Smooth muscle cell (in vitro differentiated cells): Measurements from ENCODE around the gene LAMA3. TPM values are rescaled to one million over a fixed set of nuclear protein-coding genes. Genes with fewer than 3 reads are reported as not detected.

Source experiments
- DNase-seq: peaks from one replicate; lab custom pipeline; 2025; ENCODE audit not compliant: unreplicated experiment; lab: John Stamatoyannopoulos, UW
- H2AFZ ChIP-seq: fragments of 200-600 bp; sonication (generic); 2 replicates; pipeline ENCODE4 v1.6.0; 2016; ENCODE audit warnings: antibody characterized with exemption, low read depth, mild to moderate bottlenecking
- H3F3A ChIP-seq: fragments of 200-600 bp; sonication (generic); 2 replicates; pipeline ENCODE4 v1.6.0; 2017; ENCODE audit warnings: antibody characterized with exemption, low read depth
- H3K27ac ChIP-seq: fragments of 200-600 bp; sonication (generic); 2 replicates; pipeline ENCODE4 v1.5.1; 2016; ENCODE audit warnings: low read depth, mild to moderate bottlenecking
- H3K27me3 ChIP-seq: fragments of 200-600 bp; sonication (generic); 2 replicates; pipeline ENCODE4 v1.6.1; 2016; ENCODE audit warnings: low read depth, mild to moderate bottlenecking
- H3K36me3 ChIP-seq: fragments of 200-600 bp; sonication (generic); 2 replicates; pipeline ENCODE4 v1.5.1; 2016; ENCODE audit warnings: low read depth
- H3K4me1 ChIP-seq: fragments of 200-600 bp; sonication (generic); 2 replicates; pipeline ENCODE4 v1.5.1; 2016; ENCODE audit warnings: low read depth
- H3K4me2 ChIP-seq: fragments of 200-600 bp; sonication (generic); 2 replicates; pipeline ENCODE4 v1.6.0; 2016; ENCODE audit warnings: mild to moderate bottlenecking
- H3K4me3 ChIP-seq: fragments of 200-600 bp; sonication (generic); 2 replicates; pipeline ENCODE4 v1.5.1; 2016; ENCODE audit warnings: mild to moderate bottlenecking
- H3K79me2 ChIP-seq: fragments of 200-600 bp; sonication (generic); 2 replicates; pipeline ENCODE4 v1.6.0; 2016; ENCODE audit warnings: low read depth, mild to moderate bottlenecking
- H3K9ac ChIP-seq: fragments of 200-600 bp; sonication (generic); 2 replicates; pipeline ENCODE4 v1.6.0; 2016; ENCODE audit warnings: low read depth
- H3K9me3 ChIP-seq: fragments of 200-600 bp; sonication (generic); replicated peaks from 2 replicates; pipeline ENCODE4 v1.5.1; 2016; ENCODE audit warnings: low read depth
- H4K20me1 ChIP-seq: fragments of 200-600 bp; sonication (generic); 2 replicates; pipeline ENCODE4 v1.6.0; 2016; ENCODE audit warnings: low read depth
- WGBS: methylation state at CpG from one replicate; pipeline ENCODE4 v1.1.7; 2016; ENCODE audit warnings: low lambda C conversion rate; 5-methylcytosine and 5-hydroxymethylcytosine counted together
- polyA plus RNA-seq: library from polyadenylated mRNA; unstranded; fragments of >200 nt; fragmentation: Nextera tagmentation; extraction: Ambion mirVana; gene quantifications from 2 replicates; pipeline ENCODE4 v1.2.1, GENCODE V29; 2016
- total RNA-seq: library from RNA; depleted of rRNA; stranded (reverse); fragments of >200 nt; gene quantifications from 2 replicates; pipeline ENCODE4 v1.2.3, GENCODE V29; 2014
- TF ChIP-seq, protein P1 (sequence below): fragments of 200-600 bp; sonication (generic); IDR thresholded peaks from 2 replicates; pipeline ENCODE4 v1.5.1; 2017; ENCODE audit warnings: borderline replicate concordance, mild to moderate bottlenecking, antibody characterized with exemption; ENCODE audit not compliant: insufficient read depth, poor library complexity, severe bottlenecking

Gene LAMA3
- total and polyA plus RNA-seq, 2 experiments from 2014 or later: 7.8 to 23.1 TPM

- H3K79me2 ChIP-seq: no peaks in the 10 kb centered on the region
- H2AFZ ChIP-seq: no peak overlapping the region
- H4K20me1 ChIP-seq: no peaks in the 10 kb centered on the region
- H3K9me3 ChIP-seq: no peaks in the 10 kb centered on the region
- TF ChIP-seq, protein P1, sequence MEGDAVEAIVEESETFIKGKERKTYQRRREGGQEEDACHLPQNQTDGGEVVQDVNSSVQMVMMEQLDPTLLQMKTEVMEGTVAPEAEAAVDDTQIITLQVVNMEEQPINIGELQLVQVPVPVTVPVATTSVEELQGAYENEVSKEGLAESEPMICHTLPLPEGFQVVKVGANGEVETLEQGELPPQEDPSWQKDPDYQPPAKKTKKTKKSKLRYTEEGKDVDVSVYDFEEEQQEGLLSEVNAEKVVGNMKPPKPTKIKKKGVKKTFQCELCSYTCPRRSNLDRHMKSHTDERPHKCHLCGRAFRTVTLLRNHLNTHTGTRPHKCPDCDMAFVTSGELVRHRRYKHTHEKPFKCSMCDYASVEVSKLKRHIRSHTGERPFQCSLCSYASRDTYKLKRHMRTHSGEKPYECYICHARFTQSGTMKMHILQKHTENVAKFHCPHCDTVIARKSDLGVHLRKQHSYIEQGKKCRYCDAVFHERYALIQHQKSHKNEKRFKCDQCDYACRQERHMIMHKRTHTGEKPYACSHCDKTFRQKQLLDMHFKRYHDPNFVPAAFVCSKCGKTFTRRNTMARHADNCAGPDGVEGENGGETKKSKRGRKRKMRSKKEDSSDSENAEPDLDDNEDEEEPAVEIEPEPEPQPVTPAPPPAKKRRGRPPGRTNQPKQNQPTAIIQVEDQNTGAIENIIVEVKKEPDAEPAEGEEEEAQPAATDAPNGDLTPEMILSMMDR: no peak
- no peak overlapping the region for H3K9ac ChIP-seq
- H3K4me3 ChIP-seq: no peak overlapping the region
- no peak overlapping the region for H3K27ac ChIP-seq
- no peaks in the 10 kb centered on the region for H3K4me1 ChIP-seq
- DNase-seq: no peak
- H3K27me3 ChIP-seq: no peaks in the 10 kb centered on the region
- H3K4me2 ChIP-seq: no peak overlapping the region
- no peaks in the 10 kb centered on the region for H3F3A ChIP-seq
- 88% methylated on average over 6 of the region's 6 CpGs for WGBS
- H3K36me3 ChIP-seq: no peaks in the 10 kb centered on the region
Observed at GRCh38 chr18:23943104-23943503, 253.9 kb downstream of the LAMA3 start.

- H3K27ac ChIP-seq: no peak overlapping the region
- WGBS: 82% methylated on average over 5 of the region's 7 CpGs
- H4K20me1 ChIP-seq: no peaks in the 10 kb centered on the region
- no peaks in the 10 kb centered on the region for H3K36me3 ChIP-seq
- no peaks in the 10 kb centered on the region for H3K79me2 ChIP-seq
- H3K9me3 ChIP-seq: no peaks in the 10 kb centered on the region
- H3K4me2 ChIP-seq: no peak overlapping the region
- no peak overlapping the region for H2AFZ ChIP-seq
- no peaks in the 10 kb centered on the region for H3F3A ChIP-seq
- no peaks in the 10 kb centered on the region for H3K27me3 ChIP-seq
- no peak for DNase-seq
- no peaks in the 10 kb centered on the region for H3K4me1 ChIP-seq
- H3K4me3 ChIP-seq: no peak overlapping the region
- H3K9ac ChIP-seq: no peak overlapping the region
- TF ChIP-seq, protein P1: no peak
Observed at GRCh38 chr18:23943903-23944624, 254.8 kb downstream of the LAMA3 start.

DNA sequence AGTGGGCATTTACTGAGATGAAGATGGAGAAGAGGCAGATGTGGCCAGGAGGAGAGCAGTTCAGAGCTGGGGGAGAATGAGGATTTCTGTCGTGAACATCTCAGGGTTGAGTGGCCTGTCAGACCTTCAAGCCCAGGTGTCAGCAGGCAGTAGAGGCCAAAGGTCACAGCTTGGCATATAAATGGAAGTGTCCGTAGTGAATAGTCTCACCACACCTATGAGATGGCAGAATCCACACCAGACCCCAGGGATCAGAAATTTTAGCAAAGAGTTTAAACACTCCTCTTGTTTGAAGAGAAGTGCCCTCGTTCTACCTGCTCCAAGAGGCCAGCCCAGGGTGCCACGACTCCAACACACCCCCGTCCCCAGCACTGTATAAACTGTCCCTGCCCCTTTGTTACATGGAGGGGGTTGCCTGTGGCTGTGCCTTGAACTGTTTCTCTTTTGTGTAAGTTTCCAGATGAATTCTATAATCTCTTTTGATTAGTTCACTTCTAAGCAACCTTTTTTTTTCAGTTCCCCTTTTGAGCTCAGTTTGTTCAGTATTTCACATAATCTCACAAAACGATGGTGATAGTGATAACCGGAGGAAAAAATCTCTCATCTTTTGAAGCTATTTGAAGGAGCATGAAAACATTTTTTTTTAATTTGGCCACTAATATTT lies 256.3 kb downstream of the LAMA3 start:
- Histone ChIP-seq H3K9ac (no peak overlapping the region), H3K4me3 (no peak overlapping the region), H3F3A (no peaks in the 10 kb centered on the region), H3K27ac (no peak overlapping the region), H3K4me1 (peaks cover 8% of the 10 kb centered on the region), H3K79me2 (no peaks in the 10 kb centered on the region), H3K36me3 (no peaks in the 10 kb centered on the region), H2AFZ (no peak overlapping the region), H3K4me2 (no peak overlapping the region), H3K9me3 (no peaks in the 10 kb centered on the region), H4K20me1 (no peaks in the 10 kb centered on the region), H3K27me3 (no peaks in the 10 kb centered on the region)
- 93% methylated on average over 7 of the region's 7 CpGs for WGBS
- no peak for DNase-seq
- TF ChIP-seq, protein P1: no peak
